Adrenal gland (tissue), 12 donors: ENCODE results near the gene SRP68. TPM values are rescaled to one million over a fixed set of nuclear protein-coding genes. Genes with fewer than 3 reads are reported as not detected.

Source experiments
- DNase-seq, 7 donors: peaks; one replicate each; pipeline ENCODE4 v3.0.0-alpha.2; 2019 to 2020
- H3K27ac ChIP-seq, 5 donors: fragments of 200-600 bp; sonication (generic) in 4 of 5; 1 replicate in 3 of 5; 2 replicates in 2 of 5; pipeline versions ENCODE4 v1.5.1 to v1.8.0; 2016 to 2020; ENCODE audit warnings: mild to moderate bottlenecking in 1 of 5
- H3K27me3 ChIP-seq: fragments of 200-600 bp; 2 replicates; pipeline ENCODE4 v1.8.0; 2021
- H3K36me3 ChIP-seq, 2 donors: fragments of 200-600 bp; replicated peaks in 1 of 2; 1 replicate in 1 of 2; 2 replicates in 1 of 2; pipeline versions ENCODE4 v1.5.1 to v1.8.0; 2018 to 2022
- H3K4me1 ChIP-seq, 2 donors: fragments of 200-600 bp; replicated peaks in 1 of 2; 1 replicate in 1 of 2; 2 replicates in 1 of 2; pipeline versions ENCODE4 v1.5.1 to v1.8.0; 2018 to 2021
- H3K4me3 ChIP-seq, 4 donors: fragments of 200-600 bp; sonication (generic) in 3 of 4; one replicate each; pipeline ENCODE4 v1.5.1; 2016 to 2018
- H3K9me3 ChIP-seq, 3 donors: fragments of 200-600 bp; sonication (generic) in 1 of 3; replicated peaks in 1 of 3; 1 replicate in 2 of 3; 2 replicates in 1 of 3; pipeline versions ENCODE4 v1.5.1 to v1.8.0; 2016 to 2021
- CTCF ChIP-seq, 6 experiments: fragments of 450-650 bp in 4 of 6; fragments of 200-600 bp in 2 of 6; sonication (generic) in 1 of 6; IDR thresholded peaks; 1 replicate in 5 of 6; 2 replicates in 1 of 6; pipeline versions ENCODE4 v1.5.1 to v1.8.0; 2016 to 2021; ENCODE audit warnings: antibody characterized with exemption in 6 of 6, mild to moderate bottlenecking in 2 of 6, moderate library complexity in 1 of 6
- POLR2A ChIP-seq, 2 donors: fragments of 450-650 bp; IDR thresholded peaks; one replicate each; pipeline ENCODE4 v1.6.1; 2017; ENCODE audit warnings: antibody characterized with exemption in 2 of 2, mild to moderate bottlenecking in 2 of 2, moderate library complexity in 1 of 2
- WGBS, 4 donors: extraction: QIAGEN DNeasy Blood & Tissue Kit in 2 of 4; methylation state at CpG; one replicate each; pipeline versions ENCODE4 v1.1.5 to v1.1.7; 2013 to 2017; 5-methylcytosine and 5-hydroxymethylcytosine counted together
- intact Hi-C, 2 donors: fragments of 100-400 bp; cut with DNase I; formaldehyde crosslinking; loops; one replicate each; pipeline versions ENCODE4 v1.14.1 to v1.15.0; 2022 to 2023
- polyA plus RNA-seq, 3 donors: library from polyadenylated mRNA; stranded (reverse); fragments of 200-250 nt in 2 of 3; fragments of 350-450 nt in 1 of 3; fragmentation: Illumina TruSeq in 1 of 3; extraction: RNeasy Lipid Tissue Mini Kit (QIAGEN cat#74804) in 1 of 3; gene quantifications; one replicate each; pipeline ENCODE4 v1.2.3, GENCODE V29; 2013 to 2014
- total RNA-seq, 9 donors: library from RNA; depleted of rRNA in 4 of 9; stranded (reverse); fragments of >200 nt in 4 of 9; fragments of 120-200 nt in 1 of 9; fragmentation: NEBNext Ultra II Directional in 1 of 9; extraction: Animal tissue kit (Norgen Biotek cat#: 25700) in 1 of 9; gene quantifications; one replicate each; pipeline versions ENCODE4 v1.1.0 to v1.2.4, GENCODE V29; 2013 to 2023
- donor health status: healthy with polysubstance abuse.
- donor health status: Bipolar disorder and iron deficiency.
- donor health status: DM: yes; HTN: yes; CAD: no.
- donor health status: DM: no; HTN: no; CAD: no.
- donor health status: DM: no; HTN: no; CAD: no.
- donor health status: DM: yes; HTN: yes; CAD: no.

The SRP68 gene
- total and polyA plus RNA-seq, 12 donors, result 20.3 to 129 (median 41.1) TPM

- intact Hi-C loops, result no loop called here
- Histone ChIP-seq H3K36me3 (no peaks in the 10 kb centered on the region), H3K9me3 (no peaks in the 10 kb centered on the region), H3K4me1 (peaks cover 0 to 6% of the 10 kb centered on the region in 2 donors), H3K27me3 (no peaks in the 10 kb centered on the region), H3K27ac (no peak overlapping the region), H3K4me3 (no peak overlapping the region)
- TF ChIP-seq CTCF (IDR thresholded peaks at IDR 0.05), result no peak
- no peak for TF ChIP-seq POLR2A (IDR thresholded peaks at IDR 0.05)
- WGBS, 4 donors, result 85 to 89% (median 88%) methylated on average over 17 to 28 of the region's 28 CpGs
- no peak for DNase-seq
Observed at GRCh38 chr17:76022973-76023899, 49.1 kb downstream of the SRP68 start.

- no peak for TF ChIP-seq POLR2A (IDR thresholded peaks at IDR 0.05)
- TF ChIP-seq CTCF (IDR thresholded peaks at IDR 0.05), result no peak
- intact Hi-C loops, result no loop called here
- Histone ChIP-seq H3K27me3 (no peaks in the 10 kb centered on the region), H3K9me3 (no peaks in the 10 kb centered on the region), H3K4me1 (peaks cover 0 to 6% of the 10 kb centered on the region in 2 donors), H3K4me3 (no peak overlapping the region), H3K27ac (no peak overlapping the region), H3K36me3 (no peaks in the 10 kb centered on the region)
- DNase-seq, result no peak
- WGBS, 4 donors, result 83 to 94% (median 89%) methylated on average over 14 to 24 of the region's 24 CpGs; no CpG with 5 or more reads in 1 of the 4 donors
Observed at GRCh38 chr17:76022285-76022684, 50.0 kb downstream of the SRP68 start.

GRCh38 chr17:76019833-76020467 is 52.4 kb downstream of the SRP68 start:
- no peak overlapping the region for H3K4me3 ChIP-seq
- no peaks in the 10 kb centered on the region for H3K9me3 ChIP-seq
- H3K4me1 ChIP-seq, result peaks cover 0 to 6% of the 10 kb centered on the region in 2 donors
- no peaks in the 10 kb centered on the region for H3K36me3 ChIP-seq
- intact Hi-C loops, result loop anchor here in 1 of 2 donors (10.0 kb wide), 1 partner anchor 155 kb away; no protein-coding TSS in a partner anchor
- DNase-seq, result no peak
- 87 to 94% (median 91%) methylated on average over 6 of the region's 6 CpGs for WGBS, 4 donors
- no peak overlapping the region for H3K27ac ChIP-seq
- H3K27me3 ChIP-seq, result no peaks in the 10 kb centered on the region
- TF ChIP-seq CTCF (IDR thresholded peaks at IDR 0.05) (no peak), POLR2A (IDR thresholded peaks at IDR 0.05) (no peak)

- Histone ChIP-seq H3K36me3 (no peaks in the 10 kb centered on the region), H3K9me3 (no peaks in the 10 kb centered on the region), H3K4me1 (peaks cover 4 to 6% of the 10 kb centered on the region in 2 donors), H3K4me3 (no peak overlapping the region), H3K27ac (no peak overlapping the region), H3K27me3 (no peaks in the 10 kb centered on the region)
- TF ChIP-seq CTCF (IDR thresholded peaks at IDR 0.05) (no peak), POLR2A (IDR thresholded peaks at IDR 0.05) (no peak)
- intact Hi-C loops, result loop anchor here in 1 of 2 donors (10.0 kb wide), 1 partner anchor 156 kb away; no protein-coding TSS in a partner anchor
- no peak for DNase-seq
- 79 to 100% (median 92%) methylated on average over 4 to 13 of the region's 13 CpGs for WGBS, 4 donors
Observed at GRCh38 chr17:76018801-76019200, 53.5 kb downstream of the SRP68 start.
